ENCODE measurements around the gene CEACAM3.

CEACAM3 gene

DNA sequence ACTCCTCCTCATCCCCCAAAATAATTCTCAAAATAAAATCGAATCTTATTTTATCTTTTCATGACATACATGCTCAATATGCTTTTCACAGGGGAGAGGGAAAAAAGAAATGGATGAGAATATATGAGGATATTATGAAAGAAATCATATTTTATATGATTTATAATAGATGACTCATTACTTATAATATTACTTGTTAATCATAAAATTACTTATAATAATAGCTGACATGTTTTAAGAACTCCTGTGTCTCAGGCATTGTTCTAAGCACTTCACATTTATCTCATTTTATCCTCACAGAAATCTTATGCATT lies 3.0 kb upstream of the CEACAM3 start:
- DNase-seq = no peak

DNA sequence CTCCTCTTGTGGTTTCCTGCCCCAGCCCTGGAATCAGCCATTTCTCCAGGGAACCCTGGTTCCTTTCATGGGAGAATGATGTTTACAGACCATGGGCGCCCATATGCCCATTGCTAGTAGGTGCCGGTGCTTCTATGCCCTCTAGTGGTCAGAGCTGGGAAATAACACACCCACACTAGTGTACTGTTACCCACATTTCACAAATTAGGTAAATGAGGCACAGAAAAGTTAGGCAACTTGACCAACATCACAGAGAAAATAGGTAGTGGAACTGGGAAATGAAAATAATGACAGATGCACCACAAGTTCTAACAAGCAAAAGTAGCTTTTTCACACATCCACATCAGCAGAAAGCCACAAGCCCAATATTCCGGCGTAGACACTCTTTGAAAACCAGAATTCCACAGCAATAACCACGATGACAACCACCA lies 1.3 kb upstream of the CEACAM3 start:
- peak; percentile 48 for DNase-seq

DNA sequence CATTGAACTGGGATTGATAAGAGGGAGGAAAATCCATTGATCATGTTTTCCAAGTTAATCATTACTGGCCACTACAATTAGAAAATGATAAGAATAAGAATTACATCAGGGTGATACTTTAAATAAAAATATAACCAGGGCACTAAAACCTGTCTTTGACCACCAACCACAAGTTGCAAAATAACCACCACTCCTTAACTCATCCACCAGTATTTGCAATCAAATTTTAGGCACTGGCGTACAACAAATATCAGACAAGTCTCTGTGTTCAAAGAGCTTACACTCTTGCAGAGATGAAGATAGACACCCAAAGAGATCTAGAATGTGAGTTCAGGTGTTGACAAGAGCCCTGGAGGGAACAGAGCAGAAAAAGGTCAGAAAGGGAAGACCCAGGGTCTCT lies 514 bp downstream of the CEACAM3 start:
- no peak for DNase-seq

DNA sequence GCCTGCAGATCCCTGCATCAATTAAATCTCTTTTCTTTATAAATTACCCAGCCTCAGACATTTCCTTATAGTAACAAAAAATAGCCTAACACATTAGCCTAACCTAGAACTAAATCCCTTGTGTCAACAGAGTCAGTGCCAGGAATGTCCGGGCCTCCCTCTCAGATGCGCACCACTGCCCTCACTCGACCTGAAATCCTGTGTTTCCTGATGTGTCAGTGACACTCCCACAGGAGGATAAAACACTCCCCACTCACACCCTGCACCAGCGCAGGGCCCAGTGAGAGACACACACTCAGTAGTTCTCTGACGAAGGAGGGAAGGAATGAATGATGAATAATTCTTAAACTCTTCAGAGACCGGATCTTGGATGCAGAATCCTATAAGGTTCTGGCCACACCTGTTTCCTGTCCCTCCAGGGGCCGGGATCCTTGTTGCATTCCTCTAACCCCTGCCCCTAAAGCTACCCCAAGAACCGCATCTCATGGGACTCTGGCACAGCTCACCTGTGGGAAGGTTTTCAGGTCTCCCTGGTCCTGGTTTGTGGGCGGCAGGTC lies 3.1 kb downstream of the CEACAM3 start:
- DNase-seq = no peak

DNA sequence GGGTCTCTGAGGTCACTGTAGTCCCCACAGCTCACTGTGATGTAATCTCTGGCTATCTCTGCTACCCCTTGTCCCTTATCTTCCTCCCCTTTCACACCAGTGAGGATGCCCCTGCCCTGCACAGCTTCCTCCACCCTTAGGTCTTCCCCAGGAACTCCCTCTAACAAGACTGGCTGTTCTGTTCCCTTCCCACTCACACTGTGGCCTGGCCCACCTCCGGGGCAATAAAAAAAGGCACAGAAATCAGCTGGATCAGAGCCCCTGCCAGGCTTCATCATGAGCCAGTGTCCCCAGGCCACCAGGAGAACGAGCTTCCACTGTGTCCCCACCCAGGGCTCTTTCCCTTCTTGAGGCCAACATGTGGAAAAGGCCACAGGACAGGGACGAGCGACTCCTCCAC lies 4.6 kb downstream of the CEACAM3 start:
- DNase-seq = no peak

DNA sequence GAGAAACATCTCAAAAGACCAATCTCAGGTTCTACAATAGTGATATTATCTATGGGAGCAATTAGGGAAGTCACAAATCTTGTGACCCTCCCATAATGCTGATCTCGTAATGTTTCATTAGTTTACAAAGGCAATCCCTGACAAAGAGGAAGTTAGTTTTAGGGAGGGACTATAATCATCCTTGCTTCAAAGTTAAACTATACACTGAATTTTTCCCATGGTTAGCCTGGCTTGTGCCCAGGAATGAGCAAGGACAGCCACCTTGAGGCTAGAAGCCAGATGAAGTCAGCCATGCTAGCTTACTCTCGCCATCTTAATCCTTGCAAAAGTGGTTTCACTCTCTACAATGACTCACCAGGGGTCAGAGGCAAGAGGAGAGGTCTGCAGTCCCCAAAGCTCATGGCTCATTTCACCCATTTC lies 5.4 kb downstream of the CEACAM3 start:
- DNase-seq = no peak

DNA sequence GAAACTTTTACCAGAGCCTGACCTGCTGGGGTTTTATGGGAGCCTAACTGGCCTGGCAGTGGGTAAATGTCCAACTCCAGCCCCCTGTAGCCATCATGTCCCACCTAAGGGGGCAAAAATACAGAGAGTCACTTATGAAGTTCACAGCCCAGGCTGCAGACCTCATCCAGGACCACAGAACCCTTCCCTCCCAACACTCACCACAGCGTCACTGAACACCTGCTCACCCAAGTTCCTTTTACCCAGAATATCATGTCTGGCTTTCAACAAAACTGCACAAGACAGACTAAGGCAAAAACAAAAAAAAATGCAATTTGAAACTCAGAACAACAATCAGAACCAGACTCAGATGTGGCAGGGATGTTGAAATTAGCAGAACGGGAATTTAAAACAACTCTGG lies 6.4 kb downstream of the CEACAM3 start:
- no peak for DNase-seq

DNA sequence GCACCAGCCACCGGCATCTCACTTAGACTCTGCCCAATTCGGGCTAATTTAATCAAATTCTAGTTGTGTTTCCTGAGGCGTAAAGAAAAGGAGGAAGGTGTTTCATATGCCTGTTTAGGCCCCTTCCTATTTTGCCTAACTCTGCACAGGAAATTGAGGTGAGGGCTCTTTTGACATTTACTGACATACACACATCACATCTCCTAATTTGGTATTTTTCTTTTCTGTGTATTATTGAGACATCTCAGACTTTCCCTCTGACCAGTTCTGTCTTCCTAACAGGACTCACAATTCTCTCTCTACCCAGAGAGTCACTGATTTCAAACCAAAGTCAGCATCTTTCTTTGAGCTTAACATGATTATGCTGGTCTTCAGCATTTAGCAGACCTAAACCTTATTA lies 7.9 kb downstream of the CEACAM3 start:
- no peak for DNase-seq

DNA sequence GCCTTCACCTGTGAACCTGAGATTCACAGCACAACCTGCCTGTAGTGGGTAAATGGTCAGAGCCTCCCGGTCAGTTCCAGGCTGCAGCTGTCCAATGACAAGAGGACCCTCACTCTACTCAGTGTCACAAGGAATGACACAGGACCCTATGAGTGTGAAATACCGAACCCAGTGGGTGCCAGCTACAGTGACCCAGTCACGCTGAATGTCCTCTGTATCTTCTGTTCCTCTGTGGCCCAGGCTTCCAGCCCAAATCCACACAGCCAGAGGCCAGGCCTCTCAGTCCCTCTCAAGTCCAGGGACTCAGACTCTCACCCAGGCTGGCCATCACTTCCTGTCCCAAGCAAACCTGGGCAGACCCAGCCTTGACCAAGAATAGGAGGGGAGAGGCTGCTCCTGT lies 10.8 kb downstream of the CEACAM3 start:
- no peak for DNase-seq

DNA sequence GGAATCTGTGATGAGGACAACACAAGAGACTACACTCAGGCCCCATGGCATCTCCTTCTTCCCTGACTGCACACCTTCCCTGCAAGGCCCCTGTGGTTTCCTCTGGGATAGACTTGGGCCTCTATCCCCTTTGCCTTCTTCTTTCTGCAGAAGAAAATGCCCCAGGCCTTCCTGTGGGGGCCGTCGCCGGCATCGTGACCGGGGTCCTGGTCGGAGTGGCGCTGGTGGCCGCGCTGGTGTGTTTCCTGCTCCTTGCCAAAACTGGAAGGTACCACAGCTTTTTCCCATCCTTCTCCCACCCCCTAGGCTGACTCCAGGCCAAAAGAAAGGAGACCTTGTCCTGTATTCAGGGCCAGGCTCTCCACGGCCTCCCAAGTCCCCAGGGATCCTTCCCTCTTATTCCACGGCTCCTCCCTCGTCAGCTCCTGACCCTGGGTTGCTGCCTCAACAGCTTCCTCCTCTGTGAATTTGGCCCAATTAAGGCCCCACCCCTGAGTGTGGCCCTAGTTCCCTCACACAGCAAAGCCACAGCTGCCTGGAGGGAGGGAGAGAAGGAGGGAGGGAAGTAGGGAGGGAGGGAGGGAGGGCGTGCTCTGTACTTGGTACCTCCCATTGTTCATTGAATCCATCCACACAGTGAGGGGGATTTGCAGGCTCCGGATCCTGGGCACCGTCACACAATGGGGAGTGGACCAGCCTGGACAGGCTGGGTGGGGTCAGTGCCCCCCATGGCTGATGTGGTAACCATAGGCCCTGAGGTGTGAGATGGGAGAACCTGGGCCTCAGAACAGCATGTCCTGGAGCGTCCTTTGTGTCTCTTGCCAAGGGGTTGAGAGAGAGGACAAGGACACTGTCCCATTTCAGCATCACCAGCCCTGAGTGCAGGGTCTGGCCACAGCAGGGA lies 12.5 kb downstream of the CEACAM3 start:
- DNase-seq = no peak

DNA sequence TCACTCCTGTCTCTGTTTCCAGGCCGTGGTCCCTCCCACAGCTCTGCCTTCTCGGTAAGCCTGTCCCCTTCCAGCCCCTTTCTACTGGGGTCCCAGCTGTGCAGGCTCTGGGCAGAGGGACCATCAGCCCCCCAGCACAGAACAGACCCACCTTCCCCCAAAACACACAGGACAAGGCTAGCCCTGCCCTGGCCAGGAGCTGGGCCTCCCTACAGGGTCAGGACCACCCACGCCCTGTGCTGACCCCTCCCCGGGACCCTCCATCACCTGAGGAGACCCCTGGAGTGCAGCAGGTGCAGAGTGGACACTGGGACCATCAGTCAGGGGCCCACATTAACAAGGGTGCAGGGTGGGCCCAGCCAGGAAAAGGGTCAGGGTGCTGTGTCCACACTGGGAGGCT lies 13.9 kb downstream of the CEACAM3 start:
- no peak for DNase-seq

DNA sequence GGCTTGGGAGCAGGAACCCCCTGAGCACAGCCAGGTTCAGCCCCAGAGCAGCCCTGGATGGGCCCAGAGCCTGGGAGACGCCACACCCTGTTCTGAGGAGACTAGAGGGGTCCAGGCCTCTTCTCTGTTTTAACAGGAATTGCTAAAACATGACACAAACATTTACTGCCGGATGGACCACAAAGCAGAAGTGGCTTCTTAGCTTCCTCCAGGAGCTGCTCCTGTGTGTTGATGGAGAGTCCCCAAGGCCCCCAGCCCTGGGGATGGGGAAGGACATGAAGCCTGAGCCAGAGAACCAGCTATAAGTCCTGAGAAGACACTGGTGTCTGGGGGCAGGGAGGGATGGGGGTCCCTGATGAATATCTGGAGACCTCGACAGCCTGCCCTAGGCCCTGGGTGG lies 14.6 kb downstream of the CEACAM3 start:
- DNase-seq = no peak

DNA sequence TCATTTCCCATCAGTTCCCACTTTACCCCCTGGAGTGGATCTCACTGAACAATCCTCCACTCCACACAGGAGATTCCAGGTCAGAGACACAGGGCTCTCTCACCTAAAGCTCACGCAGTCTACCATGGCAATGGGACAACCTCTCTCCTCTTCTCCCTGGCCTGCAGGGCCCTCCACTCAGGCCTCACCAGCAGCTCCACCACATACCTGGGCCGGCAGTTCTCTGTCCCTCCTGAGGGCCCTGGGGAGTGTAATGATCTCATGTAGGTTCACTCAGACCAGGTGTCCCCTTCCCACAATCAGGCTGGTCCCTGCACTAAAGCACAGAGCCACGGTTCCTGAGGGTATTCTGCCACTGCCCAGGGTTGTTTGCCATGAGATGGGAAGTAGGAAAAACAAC lies 15.6 kb downstream of the CEACAM3 start:
- no peak for DNase-seq

DNA sequence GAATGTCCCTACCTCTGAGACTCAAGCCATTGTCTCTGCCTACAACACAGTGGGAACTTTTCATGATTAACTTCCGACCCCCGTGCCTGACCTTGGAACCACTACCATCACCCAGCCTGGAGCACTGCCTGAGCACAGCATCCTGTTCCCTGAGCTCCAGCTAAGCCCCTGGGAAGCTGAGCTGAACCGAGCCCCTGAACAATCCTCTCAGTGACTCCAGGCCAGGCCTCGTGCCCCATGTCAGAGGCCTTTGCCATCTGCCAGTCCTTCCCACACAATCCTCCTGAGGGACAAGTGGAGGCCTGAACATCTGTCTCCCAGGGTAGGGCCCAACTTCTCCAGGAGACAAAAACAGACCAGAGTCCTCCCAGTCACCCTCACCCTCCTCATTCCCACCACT lies 17.5 kb downstream of the CEACAM3 start:
- no peak for DNase-seq

DNA sequence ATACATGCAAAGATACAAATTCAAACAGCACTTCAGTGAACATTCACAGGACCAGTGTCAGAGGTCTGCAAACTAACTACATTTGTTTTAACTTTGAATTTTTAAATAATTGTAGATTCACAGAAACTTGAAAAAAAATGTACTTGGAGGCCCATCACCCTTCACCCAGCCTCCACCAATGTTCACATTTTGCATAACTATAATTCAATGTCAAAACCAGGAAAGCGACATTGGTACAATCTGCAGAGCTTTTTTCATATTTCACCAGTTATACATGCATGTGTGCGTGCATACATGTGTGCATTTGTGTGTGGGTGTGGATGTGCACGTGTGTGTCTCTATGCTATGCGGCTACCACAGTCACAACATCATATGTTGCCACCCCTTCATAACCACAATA lies 18.9 kb downstream of the CEACAM3 start:
- no peak for DNase-seq

DNA sequence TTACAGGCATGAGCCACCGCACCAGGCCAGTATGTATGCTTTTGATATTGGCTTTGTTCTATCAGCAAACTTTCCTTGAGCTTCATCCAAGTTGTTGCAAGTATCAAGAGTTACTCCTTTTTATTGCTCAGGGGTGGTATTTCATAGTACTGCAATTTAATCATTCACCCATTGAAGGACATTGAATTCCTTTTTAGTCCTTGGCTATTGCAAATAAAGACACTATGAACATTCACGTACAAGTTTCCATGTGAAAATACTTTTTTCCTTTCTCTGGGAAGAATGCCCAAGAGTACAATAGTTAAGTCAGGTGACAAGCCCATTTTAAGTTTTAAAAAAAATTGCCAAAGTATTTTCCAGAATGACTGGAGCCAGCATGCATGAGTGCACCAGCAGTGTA lies 20.4 kb downstream of the CEACAM3 start:
- DNase-seq = no peak

DNA sequence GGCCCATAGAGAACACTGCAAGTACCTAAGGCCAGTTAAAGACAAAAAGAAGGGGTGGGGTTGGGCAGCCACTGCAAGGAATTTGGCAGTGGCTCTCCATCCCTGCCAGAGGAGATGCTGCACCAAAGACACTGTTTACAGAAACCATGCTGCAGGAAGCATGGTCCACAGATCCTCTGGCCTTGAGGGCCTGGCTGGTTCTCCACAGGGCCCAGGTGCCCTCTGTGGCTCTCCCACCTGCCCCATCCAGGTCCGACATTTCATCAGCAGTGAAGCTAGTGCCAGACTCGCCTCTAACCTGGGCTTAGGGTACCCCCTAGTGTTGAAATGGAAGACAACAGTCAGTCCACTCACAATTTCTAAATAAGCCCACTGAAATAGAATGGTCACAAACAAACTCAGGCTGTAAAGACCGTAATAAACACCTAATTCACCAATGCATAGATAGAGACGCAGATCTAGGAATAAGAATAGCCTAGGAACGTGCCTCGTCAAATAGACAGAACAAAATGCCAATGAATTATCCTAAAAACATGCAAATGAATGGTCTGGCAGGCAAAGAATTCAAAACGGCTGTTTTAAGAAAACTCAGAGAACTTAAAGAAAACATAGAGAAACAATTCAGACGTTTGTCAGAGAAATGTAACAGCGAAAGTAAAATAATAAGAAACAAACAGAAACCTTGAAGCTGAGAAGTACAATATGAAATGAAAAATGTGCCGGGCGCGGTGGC lies 24.8 kb downstream of the CEACAM3 start:
- peak; percentile 39 for DNase-seq

DNA sequence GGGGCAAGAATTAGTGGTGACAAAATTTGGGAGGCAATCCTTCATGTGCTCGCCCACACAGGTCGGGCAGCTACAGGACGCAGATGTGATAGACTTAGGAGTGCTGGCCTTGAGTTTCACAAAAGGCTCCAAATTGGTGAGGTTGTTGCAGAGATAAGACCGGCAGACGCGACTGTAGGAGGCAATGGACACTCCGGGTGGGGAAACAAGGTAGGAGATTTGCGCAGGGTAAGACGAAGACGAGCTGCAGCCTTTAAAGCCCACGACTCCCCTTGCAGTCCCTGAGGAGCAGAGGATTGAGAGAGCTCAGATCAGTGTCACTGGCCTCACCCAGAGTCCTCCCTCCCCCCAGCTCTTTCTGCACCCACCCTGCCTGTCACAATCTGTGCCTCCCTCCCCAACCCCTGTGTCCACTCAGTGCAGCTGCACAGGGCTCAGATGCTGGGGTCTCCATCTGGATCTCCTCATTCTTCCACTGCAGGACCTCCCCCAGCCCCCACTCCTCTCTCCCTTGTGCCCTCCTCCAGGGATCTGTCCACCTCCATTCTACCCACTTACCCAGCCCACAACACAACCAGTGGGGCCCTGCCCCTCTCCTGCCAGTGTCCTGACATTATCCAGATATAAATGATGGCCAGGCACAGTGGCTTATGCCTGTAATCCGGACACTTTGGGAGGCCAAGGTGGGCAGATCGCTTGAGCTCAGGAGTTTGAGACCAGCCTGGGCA lies 41.8 kb downstream of the CEACAM3 start:
- no peak for DNase-seq

DNA sequence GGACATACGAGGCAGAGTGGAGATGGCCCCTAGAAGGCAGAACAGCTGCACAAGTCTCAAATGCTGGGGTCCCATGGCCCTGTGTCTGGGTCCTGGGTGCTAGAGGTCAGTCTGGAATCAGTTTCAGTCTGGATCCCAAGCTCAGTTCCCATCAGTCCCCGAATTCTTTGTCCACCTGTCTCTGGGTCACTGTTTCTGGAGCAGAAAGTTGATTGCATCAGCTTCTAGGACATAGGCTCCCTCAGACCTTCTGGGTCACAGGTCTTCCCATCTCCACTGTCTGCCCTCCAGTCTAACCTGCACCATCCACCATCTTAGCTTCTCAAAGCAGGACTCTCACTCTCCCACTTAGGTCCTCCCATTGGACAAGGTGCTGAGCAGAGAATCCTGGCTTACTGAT lies 42.8 kb downstream of the CEACAM3 start:
- DNase-seq = no peak

DNA sequence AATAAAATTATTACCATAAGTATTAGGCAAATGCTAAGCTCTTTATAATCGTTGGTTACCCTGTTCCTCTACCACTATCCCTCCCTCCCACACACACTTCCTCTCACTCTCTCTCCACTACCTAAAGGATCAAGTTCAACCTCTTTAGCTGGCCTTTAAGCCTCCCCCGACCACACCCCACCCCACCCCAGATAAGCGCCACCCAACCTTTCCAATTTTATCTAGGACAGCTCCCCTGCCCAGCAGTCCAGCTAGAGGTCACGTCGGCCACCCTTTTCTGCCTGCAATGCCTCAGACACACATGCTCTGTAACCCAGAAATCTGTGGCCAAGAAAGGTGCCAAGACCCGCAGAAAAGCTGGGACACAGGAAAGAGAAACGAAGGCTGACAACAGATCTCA lies 47.0 kb downstream of the CEACAM3 start:
- DNase-seq = no peak

DNA sequence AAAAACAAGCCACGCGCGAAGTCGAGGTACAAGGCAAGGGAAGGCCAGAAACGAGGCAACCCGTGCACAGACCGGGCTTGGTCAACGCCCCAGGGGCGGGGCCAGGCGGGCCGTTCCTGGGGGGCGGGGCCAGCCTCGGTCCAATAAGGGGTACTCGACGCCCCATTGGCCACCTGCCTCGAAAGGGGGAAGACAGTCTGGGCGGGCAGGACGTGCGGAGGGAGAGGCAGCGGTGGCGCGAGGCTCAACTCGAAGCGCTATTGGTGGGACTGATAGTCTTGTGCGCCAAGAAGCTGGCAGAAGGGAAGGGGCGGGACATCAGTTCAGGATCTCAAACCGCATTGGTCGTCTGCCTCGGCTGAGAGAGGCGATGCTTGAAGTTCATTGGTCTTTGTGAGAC lies 48.2 kb downstream of the CEACAM3 start, which contains the start of gene LYPD4:
Gene LYPD4, minus strand, starts transcription at position 83 of the 400 bp plus-strand sequence. CDS start 5,398 bp downstream, outside the sequence.
- no peak for DNase-seq

DNA sequence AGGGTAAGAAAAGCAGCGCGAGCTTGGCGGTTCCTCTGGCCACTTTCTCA lies 48.4 kb downstream of the CEACAM3 start, which contains the start of gene DMRTC2:
Gene DMRTC2, plus strand, starts transcription at position 42 of the 50 bp plus-strand sequence. CDS start 2,387 bp downstream, outside the sequence.
- DNase-seq = no peak

DNA sequence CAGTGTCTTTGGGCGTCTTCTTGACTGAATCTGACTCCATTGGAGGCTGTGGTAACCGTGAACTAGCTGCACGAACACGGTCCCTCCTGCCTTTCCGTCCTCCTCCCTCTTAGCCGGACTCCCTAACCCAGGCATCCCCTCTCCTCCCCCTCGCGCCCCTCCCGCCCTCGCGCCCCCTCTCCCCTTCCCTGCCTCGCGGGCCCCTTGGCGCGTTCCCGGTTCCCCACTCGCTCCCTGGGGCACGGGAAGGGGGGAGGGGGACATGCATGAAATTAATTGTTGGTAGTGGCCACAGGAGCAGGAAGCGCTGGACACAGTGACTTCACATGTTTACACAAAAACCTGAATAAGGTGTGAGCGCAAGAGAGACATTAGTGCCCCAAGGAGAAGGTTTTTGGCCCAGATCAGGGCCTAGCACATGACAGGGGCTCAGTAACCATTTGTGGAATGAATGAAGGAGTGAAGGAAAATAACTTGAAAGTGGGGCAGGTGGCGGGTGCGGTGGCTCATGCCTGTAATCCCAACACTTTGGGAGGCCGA lies 48.7 kb downstream of the CEACAM3 start:
- no peak for DNase-seq

All from central memory CD4-positive, alpha-beta T cell (primary cell).